GM12878 (cell line): Measurements from ENCODE around the gene KLHL18.

Source experiments
- BACH1 ChIP-seq: fragments of 450-650 bp; IDR thresholded peaks from 2 replicates; pipeline ENCODE4 v1.6.1; 2017; ENCODE audit warnings: mild to moderate bottlenecking, borderline replicate concordance
- CHD4 ChIP-seq: fragments of 200-600 bp; sonication (generic); IDR thresholded peaks from 2 replicates; pipeline ENCODE4 v1.6.1; 2016; ENCODE audit warnings: mild to moderate bottlenecking
- EP300 ChIP-seq, 2 experiments: fragments of 150-350 bp in 1 of 2; IDR thresholded peaks; 2 replicates each; pipeline ENCODE4 v1.6.1; 2011 to 2012; ENCODE audit warnings: low read depth in 2 of 2, low read length in 2 of 2, borderline replicate concordance in 1 of 2, improper control_type of control experiment in 1 of 2, inconsistent platforms in 1 of 2; ENCODE audit not compliant: control insufficient read depth in 1 of 2
- FOXM1 ChIP-seq: IDR thresholded peaks from 2 replicates; pipeline ENCODE4 v1.6.1; 2012; ENCODE audit warnings: low read depth, mild to moderate bottlenecking, inconsistent platforms, low read length, moderate library complexity
- MTA2 ChIP-seq: fragments of 450-650 bp; IDR thresholded peaks from 2 replicates; pipeline ENCODE4 v1.6.1; 2016; ENCODE audit warnings: low read depth, mild to moderate bottlenecking, moderate library complexity
- NFIC ChIP-seq: IDR thresholded peaks from 2 replicates; pipeline ENCODE4 v1.6.1; 2012; ENCODE audit warnings: low read depth, mild to moderate bottlenecking, inconsistent platforms, low read length, moderate library complexity
- PBX3 ChIP-seq: IDR thresholded peaks from 2 replicates; pipeline ENCODE4 v1.6.1; 2011; ENCODE audit warnings: mild to moderate bottlenecking, low read depth, low read length, moderate library complexity; ENCODE audit not compliant: insufficient replicate concordance
- RFX5 ChIP-seq: IDR thresholded peaks from 2 replicates; pipeline ENCODE4 v1.6.1; 2011; ENCODE audit warnings: low read depth, low read length, improper control_type of control experiment
- TARDBP ChIP-seq: IDR thresholded peaks from 2 replicates; pipeline ENCODE4 v1.6.1; 2016; ENCODE audit warnings: borderline replicate concordance
- TCF3 ChIP-seq: IDR thresholded peaks from 2 replicates; pipeline ENCODE4 v1.6.1; 2012; ENCODE audit warnings: low read depth, mild to moderate bottlenecking, low read length, borderline replicate concordance; ENCODE audit not compliant: insufficient read depth
- TF ChIP-seq, protein P1 (sequence below): fragments of 450-650 bp; IDR thresholded peaks from 2 replicates; pipeline ENCODE4 v1.6.1; 2017; ENCODE audit warnings: mild to moderate bottlenecking, moderate library complexity

- no peak for TF ChIP-seq PBX3
- TF ChIP-seq, protein P1, sequence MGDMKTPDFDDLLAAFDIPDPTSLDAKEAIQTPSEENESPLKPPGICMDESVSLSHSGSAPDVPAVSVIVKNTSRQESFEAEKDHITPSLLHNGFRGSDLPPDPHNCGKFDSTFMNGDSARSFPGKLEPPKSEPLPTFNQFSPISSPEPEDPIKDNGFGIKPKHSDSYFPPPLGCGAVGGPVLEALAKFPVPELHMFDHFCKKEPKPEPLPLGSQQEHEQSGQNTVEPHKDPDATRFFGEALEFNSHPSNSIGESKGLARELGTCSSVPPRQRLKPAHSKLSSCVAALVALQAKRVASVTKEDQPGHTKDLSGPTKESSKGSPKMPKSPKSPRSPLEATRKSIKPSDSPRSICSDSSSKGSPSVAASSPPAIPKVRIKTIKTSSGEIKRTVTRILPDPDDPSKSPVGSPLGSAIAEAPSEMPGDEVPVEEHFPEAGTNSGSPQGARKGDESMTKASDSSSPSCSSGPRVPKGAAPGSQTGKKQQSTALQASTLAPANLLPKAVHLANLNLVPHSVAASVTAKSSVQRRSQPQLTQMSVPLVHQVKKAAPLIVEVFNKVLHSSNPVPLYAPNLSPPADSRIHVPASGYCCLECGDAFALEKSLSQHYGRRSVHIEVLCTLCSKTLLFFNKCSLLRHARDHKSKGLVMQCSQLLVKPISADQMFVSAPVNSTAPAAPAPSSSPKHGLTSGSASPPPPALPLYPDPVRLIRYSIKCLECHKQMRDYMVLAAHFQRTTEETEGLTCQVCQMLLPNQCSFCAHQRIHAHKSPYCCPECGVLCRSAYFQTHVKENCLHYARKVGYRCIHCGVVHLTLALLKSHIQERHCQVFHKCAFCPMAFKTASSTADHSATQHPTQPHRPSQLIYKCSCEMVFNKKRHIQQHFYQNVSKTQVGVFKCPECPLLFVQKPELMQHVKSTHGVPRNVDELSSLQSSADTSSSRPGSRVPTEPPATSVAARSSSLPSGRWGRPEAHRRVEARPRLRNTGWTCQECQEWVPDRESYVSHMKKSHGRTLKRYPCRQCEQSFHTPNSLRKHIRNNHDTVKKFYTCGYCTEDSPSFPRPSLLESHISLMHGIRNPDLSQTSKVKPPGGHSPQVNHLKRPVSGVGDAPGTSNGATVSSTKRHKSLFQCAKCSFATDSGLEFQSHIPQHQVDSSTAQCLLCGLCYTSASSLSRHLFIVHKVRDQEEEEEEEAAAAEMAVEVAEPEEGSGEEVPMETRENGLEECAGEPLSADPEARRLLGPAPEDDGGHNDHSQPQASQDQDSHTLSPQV: no peak
- TF ChIP-seq RFX5: no peak
- no peak for TF ChIP-seq TARDBP
- 0 out of 4 replicates have a peak, but pooled peaks of 1 of the 2 experiments have one; percentile 10 for TF ChIP-seq EP300 (IDR thresholded peaks at IDR 0.05; ENCODE audit: borderline replicate concordance in 1 of 2, control insufficient read depth in 1 of 2, low read depth in 2 of 2, low read length in 2 of 2)
- 0 out of 2 replicates have a peak, but pooled peaks have one; percentile 40 for TF ChIP-seq MTA2
- no peak for TF ChIP-seq CHD4
- TF ChIP-seq TCF3: no peak
- no peak for TF ChIP-seq FOXM1
- TF ChIP-seq NFIC: no peak
- 0 out of 2 replicates have a peak, but pooled peaks have one; percentile 35 for TF ChIP-seq BACH1
These were observed 97.4 kb downstream of the KLHL18 start for GRCh38 chr3:47380026-47380600.
